Transverse colon (tissue), 3 donors: Measurements from ENCODE around the gene A1BG.

Experiments used
- EP300 ChIP-seq: sonication (generic); formaldehyde crosslinking; IDR thresholded peaks from one replicate; pipeline ENCODE4 v1.6.1; 2017; ENCODE audit warnings: antibody characterized with exemption, low read depth
- POLR2A ChIP-seq: fragments of 450-650 bp; IDR thresholded peaks from one replicate; pipeline ENCODE4 v1.6.1; 2016; ENCODE audit warnings: antibody characterized with exemption, mild to moderate bottlenecking, moderate library complexity
- POLR2AphosphoS5 ChIP-seq, 3 donors: sonication (generic); formaldehyde crosslinking; IDR thresholded peaks; one replicate each; pipeline ENCODE4 v1.6.1; 2016; ENCODE audit warnings: antibody characterized with exemption in 3 of 3

DNA sequence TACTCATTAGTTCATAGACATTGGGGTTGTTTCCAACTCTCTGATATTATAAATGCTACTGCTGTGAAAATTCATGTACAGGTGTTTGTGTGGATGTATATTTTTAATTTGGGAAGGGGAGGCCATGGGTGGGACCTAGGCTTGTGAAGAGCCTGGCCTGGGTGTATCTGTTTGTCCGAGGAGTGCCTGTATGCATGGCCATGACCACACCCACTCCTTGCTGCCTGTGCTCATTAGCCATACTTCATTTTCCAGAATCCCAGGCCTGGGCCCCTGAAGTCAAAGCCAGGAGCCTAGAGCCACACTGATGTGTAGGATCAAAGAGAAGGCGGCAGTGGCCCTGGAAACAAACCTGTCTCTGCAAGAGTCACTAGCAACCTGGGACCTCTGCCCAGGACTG, 37.7 kb downstream of the A1BG start:
- TF ChIP-seq POLR2AphosphoS5 (IDR thresholded peaks at IDR 0.05): no peak
- no peak for TF ChIP-seq EP300
- no peak for TF ChIP-seq POLR2A
